ENCODE data around the gene AK4.
A peak's percentile ranks its signal among the peaks of the same experiment; 100 is the strongest.

AK4 gene

GRCh38 chr1:65148548-65149350 is 746 bp downstream of the AK4 start:
- POLR2A ChIA-PET, result interaction anchor here (1.0 to 1.4 kb wide), 3 partner anchors 11 to 74 kb away, joined by 3 to 4 read pairs (median 3); no protein-coding TSS in a partner anchor
- TF ChIP-seq WT1 (tag by site-specific recombination; IDR thresholded peaks at IDR 0.05) (no peak; the same call in 1 of the 2 replicates), KLF1 (tag by site-specific recombination; IDR thresholded peaks at IDR 0.05) (peak; percentile 42; the same call in 1 of the 2 replicates), ZNF248 (tag by site-specific recombination; IDR thresholded peaks at IDR 0.05) (no peak), ZXDB (tag by site-specific recombination; IDR thresholded peaks at IDR 0.05) (peak; percentile 88), ZIC2 (tag by site-specific recombination; IDR thresholded peaks at IDR 0.05) (peak; percentile 49), GLIS2 (tag by site-specific recombination; IDR thresholded peaks at IDR 0.05) (peak; percentile 86), ZNF596 (tag by site-specific recombination; IDR thresholded peaks at IDR 0.05) (no peak), ZNF121 (tag by site-specific recombination; IDR thresholded peaks at IDR 0.05) (no peak), GLIS1 (tag by site-specific recombination; IDR thresholded peaks at IDR 0.05) (peak; percentile 56), EGR2 (tag by site-specific recombination; IDR thresholded peaks at IDR 0.05; ENCODE audit: low read depth) (peak; percentile 43; the same call in 1 of the 2 replicates), SALL2 (tag by site-specific recombination; IDR thresholded peaks at IDR 0.05; ENCODE audit: borderline replicate concordance) (no peak), KLF16 (tag by site-specific recombination; IDR thresholded peaks at IDR 0.05) (peak; percentile 8; the same call in 1 of the 2 replicates), PRDM6 (tag by site-specific recombination; IDR thresholded peaks at IDR 0.05) (no peak), HOXA7 (CRISPR knock-in tag; IDR thresholded peaks at IDR 0.05; ENCODE audit: borderline replicate concordance) (no peak), ZSCAN23 (tag by site-specific recombination; IDR thresholded peaks at IDR 0.05) (no peak), TSHZ1 (tag by site-specific recombination; IDR thresholded peaks at IDR 0.05; ENCODE audit: borderline replicate concordance) (no peak), ZNF140 (tag by site-specific recombination; IDR thresholded peaks at IDR 0.05) (no peak), KLF8 (tag by site-specific recombination; IDR thresholded peaks at IDR 0.05) (peak; percentile 62; the same call in 1 of the 2 replicates), PATZ1 (tag by site-specific recombination; IDR thresholded peaks at IDR 0.05) (peak; percentile 61; the same call in 1 of the 2 replicates), ZNF239 (tag by site-specific recombination; IDR thresholded peaks at IDR 0.05) (no peak), ZBTB48 (tag by site-specific recombination; IDR thresholded peaks at IDR 0.05) (peak; percentile 85), ZNF830 (tag by site-specific recombination; IDR thresholded peaks at IDR 0.05; ENCODE audit: low read depth) (no peak), KLF10 (tag by site-specific recombination; IDR thresholded peaks at IDR 0.05) (no peak; the same call in 1 of the 2 replicates), ZNF423 (tag by site-specific recombination; IDR thresholded peaks at IDR 0.05) (peak; percentile 63; the same call in 1 of the 2 replicates), ZNF175 (tag by site-specific recombination; IDR thresholded peaks at IDR 0.05) (no peak), KLF7 (tag by site-specific recombination; IDR thresholded peaks at IDR 0.05; ENCODE audit: borderline replicate concordance) (no peak), ZFHX2 (tag by site-specific recombination; conservative IDR thresholded peaks at IDR 0.05) (peak; percentile 72), ZNF280C (tag by site-specific recombination; IDR thresholded peaks at IDR 0.05) (no peak), ZNF660 (tag by site-specific recombination; IDR thresholded peaks at IDR 0.05) (0 out of 2 replicates have a peak, but pooled peaks have one; percentile 16)

More at GRCh38 chr1:65148548-65149350, 746 bp downstream of the AK4 start:
- Histone ChIP-seq H3K4me1 (ENCODE audit: control insufficient read depth, insufficient read depth, low read length) (peaks cover 6% of the 10 kb centered on the region; the same call in 1 of the 2 replicates), H3K9me3 (ENCODE audit: control insufficient read depth, insufficient read depth, low read depth, low read length) (no peaks in the 10 kb centered on the region), H3K27ac (ENCODE audit: extremely low read depth, low read depth, low read length) (peak overlapping the region; percentile 84), H3K4me3 (ENCODE audit: low read depth, low read length) (peak overlapping the region; percentile 82), H3K36me3 (ENCODE audit: control insufficient read depth in 2 of 2, insufficient read depth in 1 of 2, low read length in 2 of 2) (no peaks in the 10 kb centered on the region; a peak in 1 of 3 replicates)
- CTCF ChIA-PET, result interaction anchor here (1.1 to 2.0 kb wide), 2 partner anchors 11 to 60 kb away, joined by 3 to 7 read pairs; no protein-coding TSS in a partner anchor

All from HEK293 (cell line).